Measurements from ENCODE around the gene NEB. TPM values are rescaled to one million over a fixed set of nuclear protein-coding genes. Genes with fewer than 3 reads are reported as not detected.

NEB gene
- polyA plus RNA-seq, 2 of the 4 experiments (the other 2 are of a cell fraction), result 0.67 to 4.4 TPM

- ATAC-seq (no peak), DNase-seq (ENCODE audit: low read depth in 1 of 2, low spot score in 1 of 2) (no peak)
- WGBS (ENCODE audit: missing lambda C conversion rate), result 43% methylated on average over 5 of the region's 5 CpGs
Measured at GRCh38 chr2:151551556-151551955, 182.7 kb downstream of the NEB start.

GRCh38 chr2:151549191-151549590 lies 185.1 kb downstream of the NEB start:
- no peak for ATAC-seq
- FAIRE-seq, result no peak
- TF ChIP-seq MAFK (IDR thresholded peaks at IDR 0.05; ENCODE audit: partially characterized antibody) (no peak), MAX (IDR thresholded peaks at IDR 0.05) (no peak), KDM5A (IDR thresholded peaks at IDR 0.05) (no peak), RNF2 (IDR thresholded peaks at IDR 0.05; ENCODE audit: borderline replicate concordance, low read depth) (no peak), FOSL2 (IDR thresholded peaks at IDR 0.05) (no peak), FOSL2 (CRISPR knock-in tag; IDR thresholded peaks at IDR 0.05) (no peak), ELK1 (IDR thresholded peaks at IDR 0.05; ENCODE audit: low read depth, low read length) (no peak), NPAS2 (CRISPR knock-in tag; IDR thresholded peaks at IDR 0.05; ENCODE audit: borderline replicate concordance) (no peak), TP53 (CRISPR knock-in tag; IDR thresholded peaks at IDR 0.05) (no peak), ZFP36 (IDR thresholded peaks at IDR 0.05; ENCODE audit: borderline replicate concordance, partially characterized antibody) (no peak), ZC3H11A (IDR thresholded peaks at IDR 0.05) (no peak)
- POLR2A ChIA-PET, result interaction anchor here (0.6 kb wide), 1 partner anchor 32 kb away, joined by 3 read pairs; no protein-coding TSS in a partner anchor
- Histone ChIP-seq H3K4me1 (no peaks in the 10 kb centered on the region), H3K4me2 (no peak overlapping the region), H3K4me3 (no peak overlapping the region), H3K9me3 (no peaks in the 10 kb centered on the region), H3K27ac (no peak overlapping the region)
- WGBS (ENCODE audit: missing lambda C conversion rate), result 50% methylated on average over 2 of the region's 2 CpGs
- CTCF ChIA-PET, result no interaction called here
- DNase-seq (ENCODE audit: low read depth in 1 of 2, low spot score in 1 of 2), result no peak

More at GRCh38 chr2:151551556-151551955, 182.7 kb downstream of the NEB start:
- Histone ChIP-seq H3K4me3 (no peak overlapping the region), H3K4me2 (no peak overlapping the region), H3K4me1 (no peaks in the 10 kb centered on the region), H3K9me3 (no peaks in the 10 kb centered on the region), H3K27ac (no peak overlapping the region)
- TF ChIP-seq BHLHE40 (IDR thresholded peaks at IDR 0.05; ENCODE audit: low read depth, low read length), result no peak
- no peak for TF ChIP-seq HOXB13 (CRISPR knock-in tag; IDR thresholded peaks at IDR 0.05; ENCODE audit: low read depth)
- no peak for TF ChIP-seq MAFK (IDR thresholded peaks at IDR 0.05; ENCODE audit: partially characterized antibody)
- TF ChIP-seq E2F6 (IDR thresholded peaks at IDR 0.05; ENCODE audit: borderline replicate concordance, low read depth), result no peak
- TF ChIP-seq ZSCAN20 (CRISPR knock-in tag; IDR thresholded peaks at IDR 0.05), result no peak
- no peak for TF ChIP-seq CTCF (IDR thresholded peaks at IDR 0.05)
- no peak for TF ChIP-seq EHMT2 (IDR thresholded peaks at IDR 0.05; ENCODE audit: low read depth)
- no peak for TF ChIP-seq RFX5 (IDR thresholded peaks at IDR 0.05)
- TF ChIP-seq FOXS1 (CRISPR knock-in tag; IDR thresholded peaks at IDR 0.05), result no peak
- TF ChIP-seq POLR2AphosphoS2 (conservative IDR thresholded peaks at IDR 0.05; ENCODE audit: low read length), result no peak
- no peak for FAIRE-seq
- POLR2A ChIA-PET, result no interaction called here
- CTCF ChIA-PET, result interaction anchor here (0.8 kb wide), 1 partner anchor 10 kb away, joined by 3 read pairs; no protein-coding TSS in a partner anchor

- H3K4me2 ChIP-seq, result no peak overlapping the region
- ChIA-PET POLR2A (no interaction called here), CTCF (no interaction called here)
- WGBS (ENCODE audit: missing lambda C conversion rate), result 87% methylated on average over 5 of the region's 5 CpGs
- H3K4me3 ChIP-seq, result no peak overlapping the region
- ATAC-seq (no peak), DNase-seq (ENCODE audit: low read depth in 1 of 2, low spot score in 1 of 2) (no peak), FAIRE-seq (no peak)
- H3K4me1 ChIP-seq, result no peaks in the 10 kb centered on the region
- no peaks in the 10 kb centered on the region for H3K9me3 ChIP-seq
- no peak overlapping the region for H3K27ac ChIP-seq
- no peak for TF ChIP-seq PBX3 (IDR thresholded peaks at IDR 0.05)
- no peak for TF ChIP-seq HMGXB4 (CRISPR knock-in tag; IDR thresholded peaks at IDR 0.05; ENCODE audit: borderline replicate concordance)
- no peak for TF ChIP-seq ATOH8 (CRISPR knock-in tag; IDR thresholded peaks at IDR 0.05; ENCODE audit: low read depth)
- TF ChIP-seq HES2 (IDR thresholded peaks at IDR 0.05), result no peak
- TF ChIP-seq RFX5 (IDR thresholded peaks at IDR 0.05), result no peak
- TF ChIP-seq HOXA7 (CRISPR knock-in tag; IDR thresholded peaks at IDR 0.05), result no peak
- TF ChIP-seq FOSB (CRISPR knock-in tag; IDR thresholded peaks at IDR 0.05), result no peak
- no peak for TF ChIP-seq RNF2 (IDR thresholded peaks at IDR 0.05; ENCODE audit: borderline replicate concordance, low read depth)
- no peak for TF ChIP-seq ZC3H11A (IDR thresholded peaks at IDR 0.05)
- TF ChIP-seq JUNB (IDR thresholded peaks at IDR 0.05), result no peak
- no peak for TF ChIP-seq EHMT2 (IDR thresholded peaks at IDR 0.05; ENCODE audit: low read depth)
Measured at GRCh38 chr2:151544449-151544848, 189.8 kb downstream of the NEB start.
